ENCODE measurements around the gene C12orf60.

C12orf60 gene

DNA sequence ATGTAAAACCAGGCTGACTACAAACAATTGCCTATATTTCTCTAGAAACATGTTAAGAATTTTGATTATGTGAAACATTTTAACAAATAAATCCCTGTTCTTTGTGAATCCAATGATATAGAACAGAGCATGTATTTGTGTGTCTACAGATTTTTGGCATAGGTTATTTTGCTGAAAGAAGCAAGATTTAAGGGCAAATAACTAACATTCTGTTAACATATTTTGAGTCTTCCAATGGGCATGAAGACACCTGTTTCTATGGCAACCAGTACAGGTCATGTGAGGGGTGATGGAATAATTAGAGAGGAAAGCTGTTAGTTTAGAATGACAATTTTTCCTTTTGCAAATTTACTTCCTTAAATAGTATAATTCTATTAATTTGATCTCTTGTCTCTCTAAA is 31.0 kb downstream of the C12orf60 start:
- no peak for DNase-seq (ENCODE audit: low read depth in 2 of 2)

DNA sequence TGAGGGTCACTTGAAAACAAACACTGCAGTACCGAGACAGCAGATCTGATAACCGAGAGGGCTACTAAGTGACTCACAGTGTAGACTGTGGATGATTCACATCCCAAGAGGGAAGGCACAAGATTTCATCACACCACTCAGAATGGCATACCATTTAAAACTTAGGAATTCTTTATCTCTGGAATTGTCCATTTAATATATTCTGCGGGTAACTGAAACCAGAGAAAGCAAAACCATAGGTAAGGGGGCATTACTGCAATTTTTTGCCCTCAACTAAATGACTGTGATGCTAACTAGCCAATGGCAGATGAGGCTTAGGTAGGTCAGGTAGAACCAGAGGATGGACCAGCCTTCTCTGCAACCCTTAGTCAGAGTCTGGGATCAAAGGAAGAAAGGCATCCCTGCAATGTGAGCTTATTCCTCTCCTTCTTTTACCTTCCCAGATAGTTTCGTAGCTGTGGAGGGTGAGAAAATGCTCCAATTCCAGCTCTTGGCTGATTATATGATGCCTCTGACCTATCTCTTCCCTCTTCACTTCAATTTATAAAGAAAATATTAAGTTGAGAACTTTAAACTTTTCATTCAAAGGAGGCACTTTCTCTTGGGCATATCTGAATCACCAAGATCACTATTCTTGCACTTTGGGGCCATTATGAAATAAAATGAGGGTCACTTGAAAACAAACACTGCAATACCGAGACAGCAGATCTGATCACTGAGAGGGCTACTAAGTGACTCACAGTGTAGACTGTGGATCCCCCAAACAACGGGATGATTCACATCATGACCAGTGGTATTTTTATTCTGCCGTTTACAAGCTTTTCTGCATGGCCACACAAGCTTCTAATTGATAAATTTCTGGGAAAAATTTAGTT is 33.1 kb downstream of the C12orf60 start:
- no peak for DNase-seq (ENCODE audit: low read depth in 2 of 2)

DNA sequence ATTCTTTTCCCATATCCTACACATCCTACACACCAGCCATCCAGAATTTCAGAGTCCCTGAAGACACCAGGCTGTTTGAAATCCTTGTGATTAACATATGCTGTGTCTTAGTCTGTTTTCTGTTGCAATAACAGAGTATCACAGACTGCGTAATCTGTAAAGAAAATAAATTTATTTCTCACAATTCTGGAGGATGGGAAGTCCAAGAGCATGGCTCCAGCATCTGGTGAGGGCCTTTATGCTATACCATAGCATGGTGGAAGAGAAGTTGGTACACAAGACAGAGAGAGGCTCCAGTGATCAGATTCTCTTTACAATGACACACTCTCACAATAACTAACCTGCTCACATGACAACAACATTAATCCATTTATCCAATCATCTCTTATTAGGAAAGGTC is 35.8 kb downstream of the C12orf60 start:
- DNase-seq (ENCODE audit: low read depth in 2 of 2) = no peak

DNA sequence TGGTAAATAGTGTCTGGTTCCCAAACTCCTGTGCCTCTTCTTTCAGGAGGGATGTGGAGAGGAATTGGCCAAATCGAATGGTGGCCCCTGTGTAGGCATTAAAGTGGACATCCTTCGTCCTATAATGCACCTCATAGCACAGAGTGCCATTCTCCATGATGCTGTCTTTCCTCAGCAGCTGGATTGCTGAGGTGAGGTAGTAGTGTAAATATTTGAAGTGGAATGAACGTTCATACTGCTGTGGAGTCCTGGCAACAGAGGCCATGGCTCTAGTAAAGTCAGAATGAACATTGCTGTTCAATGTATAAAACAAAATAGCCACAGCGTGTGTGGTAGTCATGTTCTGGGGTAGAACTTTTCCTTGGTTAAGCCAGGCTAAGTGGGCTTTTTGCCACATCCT is 37.1 kb downstream of the C12orf60 start:
- DNase-seq (ENCODE audit: low read depth in 2 of 2) = no peak

- no peak for DNase-seq (ENCODE audit: low read depth in 2 of 2)
Observed at GRCh38 chr12:14841761-14842160, 38.3 kb downstream of the C12orf60 start.

DNA sequence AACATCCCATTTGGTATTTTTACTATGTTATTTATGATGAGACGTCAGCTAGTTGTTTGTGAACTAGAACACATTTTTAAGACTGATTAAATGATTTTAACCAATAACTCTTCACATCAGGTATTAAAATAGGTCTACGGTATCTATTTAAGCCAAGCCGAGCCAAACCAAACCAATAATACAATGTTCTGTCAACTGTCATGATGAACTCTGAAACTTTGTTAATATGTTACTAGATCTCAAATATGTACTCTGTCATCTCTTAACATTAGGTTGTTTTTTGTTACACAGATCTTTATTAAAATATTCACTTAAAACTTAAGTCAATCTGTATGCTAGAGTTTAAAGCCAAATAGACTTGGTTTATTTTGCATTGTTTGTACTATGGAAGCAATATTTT is 38.8 kb downstream of the C12orf60 start:
- no peak for DNase-seq (ENCODE audit: low read depth in 2 of 2)

DNA sequence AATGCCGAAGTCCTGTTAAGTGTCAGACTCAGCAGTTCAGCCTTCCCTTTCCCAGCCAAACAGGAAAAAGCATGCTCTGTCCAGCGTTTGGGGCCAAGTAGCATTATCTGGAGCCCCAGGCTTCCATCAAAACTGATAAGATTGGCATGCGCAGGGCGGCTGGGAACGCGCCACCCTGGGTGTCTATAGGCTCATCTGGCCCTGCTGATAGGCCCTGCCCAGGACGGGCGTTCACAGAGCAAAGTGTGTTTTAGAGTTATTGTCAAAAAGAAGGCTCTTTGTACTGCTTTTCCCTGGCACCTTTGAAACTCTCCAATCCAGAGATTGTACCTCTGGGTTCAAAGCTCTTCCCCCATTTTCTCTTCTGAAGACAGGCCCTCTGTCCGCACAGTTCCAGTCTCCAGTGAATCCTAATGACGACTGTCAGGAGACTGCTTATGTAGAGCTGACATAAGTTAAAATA is 40.0 kb downstream of the C12orf60 start, which contains the start of gene ART4:
Gene ART4, minus strand, starts transcription at position 102 of the 463 bp plus-strand sequence. CDS start 413 bp downstream, outside the sequence.
- no peak for DNase-seq (ENCODE audit: low read depth in 2 of 2)

- no peak for DNase-seq (ENCODE audit: low read depth in 2 of 2)
Observed at GRCh38 chr12:14844401-14844800, 40.9 kb downstream of the C12orf60 start.

DNA sequence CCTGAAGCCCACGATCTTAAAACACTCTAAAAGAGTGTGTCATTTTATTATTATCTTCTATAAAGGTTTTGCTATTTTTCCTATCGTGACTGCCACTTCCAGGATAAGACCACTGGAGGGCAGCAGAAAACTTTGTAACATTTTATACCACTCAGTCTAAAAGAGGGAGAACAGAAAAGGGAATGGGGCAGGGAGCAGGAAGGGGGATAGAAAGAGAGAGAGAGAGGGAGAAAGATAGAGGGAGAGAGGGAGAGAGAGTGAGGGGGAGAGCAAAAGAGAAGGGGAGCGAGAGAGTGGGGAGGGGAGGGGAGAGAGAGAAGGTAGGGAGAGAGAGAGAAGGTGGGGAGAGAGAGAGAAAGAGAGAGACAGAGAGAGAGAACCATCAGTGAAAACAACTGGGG is 41.9 kb downstream of the C12orf60 start:
- no peak for DNase-seq (ENCODE audit: low read depth in 2 of 2)

GRCh38 chr12:14846042-14846587 is 42.6 kb downstream of the C12orf60 start:
- no peak for DNase-seq (ENCODE audit: low read depth in 2 of 2)

- DNase-seq (ENCODE audit: low read depth in 2 of 2) = no peak
Observed at GRCh38 chr12:14846876-14847580, 43.6 kb downstream of the C12orf60 start.

DNA sequence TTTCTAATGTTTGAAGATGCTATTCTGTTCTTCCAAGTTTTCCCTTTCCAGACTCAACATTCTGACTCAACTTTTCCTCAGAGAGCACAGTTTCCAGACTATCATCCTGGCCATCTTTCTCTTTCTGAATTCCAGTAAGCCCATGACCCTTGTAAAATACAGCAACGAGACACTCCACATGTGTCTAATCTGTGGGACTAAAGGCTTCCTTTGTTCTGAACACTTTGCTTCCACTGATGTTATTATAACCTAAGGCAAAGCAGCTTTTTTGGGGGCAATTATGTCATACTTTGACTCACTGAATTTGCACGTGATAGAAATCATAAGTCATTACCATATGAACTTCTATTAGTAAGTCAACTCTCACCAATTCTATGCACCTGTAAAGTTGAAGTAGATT is 46.2 kb downstream of the C12orf60 start:
- DNase-seq (ENCODE audit: low read depth in 2 of 2) = no peak

DNA sequence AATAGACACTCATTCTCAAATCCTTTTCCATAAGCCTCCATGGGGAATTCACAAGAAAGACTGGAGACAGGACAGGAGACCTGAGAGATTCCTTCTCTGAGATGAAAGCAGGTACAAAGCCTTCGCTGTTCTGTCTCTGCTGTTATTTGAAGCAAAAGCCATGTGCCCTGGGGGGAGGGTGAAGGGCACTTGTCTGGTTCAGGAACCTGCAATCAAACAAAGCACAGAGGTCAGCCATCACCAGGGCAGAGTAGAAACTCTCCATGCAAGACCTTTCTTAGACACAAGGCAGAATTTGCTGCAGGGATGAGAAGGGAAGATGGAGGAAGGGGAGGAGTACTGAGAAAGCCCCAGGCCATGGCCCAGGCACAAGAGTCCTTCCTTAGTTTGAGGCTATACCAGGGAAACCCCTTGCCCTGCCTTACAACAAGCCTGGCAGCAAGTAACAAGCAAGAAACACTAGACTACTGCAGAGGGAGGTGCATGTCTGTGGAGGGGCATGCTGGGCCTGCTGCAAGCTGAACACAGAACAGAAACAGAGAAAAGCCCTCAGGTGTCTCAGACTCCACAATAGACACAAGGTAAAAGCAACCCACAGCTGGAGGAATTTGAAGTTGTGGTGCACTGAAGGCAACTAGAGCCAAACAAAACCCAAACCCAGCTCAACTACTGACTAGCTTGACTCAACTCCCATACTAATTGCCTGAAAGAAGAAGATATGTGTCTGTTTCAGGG is 47.6 kb downstream of the C12orf60 start:
- no peak for DNase-seq (ENCODE audit: low read depth in 2 of 2)

DNA sequence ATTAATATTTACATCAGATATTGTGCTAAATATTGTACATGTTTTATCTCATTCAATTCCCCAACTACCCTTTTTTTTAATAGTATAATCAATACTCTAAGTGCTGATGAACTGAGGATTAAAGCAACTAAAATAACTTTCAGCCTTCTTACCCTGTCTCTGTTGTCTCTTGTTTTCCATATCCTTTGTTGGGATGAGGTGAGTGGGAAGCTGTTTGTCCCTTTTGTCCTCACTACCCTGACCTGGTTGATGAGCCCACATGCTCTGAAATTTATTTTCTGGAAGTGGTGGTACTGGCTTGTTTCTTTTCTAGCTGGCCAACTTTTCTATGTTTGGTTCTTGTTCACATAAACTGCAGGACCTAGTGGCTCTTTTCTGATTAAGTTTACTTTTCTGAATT is 49.4 kb downstream of the C12orf60 start:
- no peak for DNase-seq (ENCODE audit: low read depth in 2 of 2)

DNA sequence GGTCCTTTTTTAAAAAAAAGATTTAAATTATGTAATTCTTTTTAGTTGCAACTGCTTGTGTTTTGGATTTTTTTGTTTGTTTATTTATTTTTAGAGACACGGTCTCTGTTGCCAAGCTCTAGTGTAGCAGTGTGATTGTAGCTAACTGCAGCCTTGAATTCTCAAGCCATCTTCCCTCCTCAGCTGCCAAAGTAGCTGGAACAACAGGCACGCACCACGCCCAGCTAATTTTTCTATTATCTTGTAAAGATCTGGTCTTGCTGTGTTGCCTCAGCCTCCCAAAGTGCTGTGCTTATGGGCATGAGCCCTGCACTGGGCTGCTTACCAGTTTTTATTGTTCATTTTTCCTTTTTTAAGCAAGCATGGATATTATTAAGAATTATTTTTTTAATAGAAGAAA is 50.5 kb downstream of the C12orf60 start:
- no peak for DNase-seq (ENCODE audit: low read depth in 2 of 2)

DNA sequence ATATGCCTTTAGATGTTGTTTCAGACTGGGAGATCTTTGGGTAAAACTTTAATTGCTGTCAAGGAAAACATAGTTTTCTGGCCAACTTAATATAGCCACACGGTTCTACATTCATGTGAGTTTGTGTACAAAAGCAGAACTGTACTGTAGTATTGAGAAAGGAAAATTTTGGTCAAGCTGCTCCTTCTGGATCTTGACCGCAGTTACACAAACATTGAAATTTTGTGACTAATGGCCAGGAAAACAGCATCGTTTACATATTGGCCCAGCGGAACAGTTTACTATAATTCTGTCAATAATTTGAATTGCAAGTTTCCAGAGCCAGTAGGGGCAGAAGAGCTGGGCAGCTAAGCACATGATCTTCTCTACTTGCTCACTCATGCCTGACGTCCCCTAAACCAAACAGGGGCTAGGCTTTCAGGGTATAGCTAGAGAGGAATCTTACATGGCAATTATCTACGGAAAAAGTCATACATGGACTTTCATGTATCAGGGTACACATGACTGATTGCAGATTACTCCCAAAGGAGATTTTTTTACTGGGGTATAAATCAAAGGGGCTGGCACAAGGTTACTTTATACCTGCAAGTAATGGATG is 51.2 kb downstream of the C12orf60 start:
- no peak for DNase-seq (ENCODE audit: low read depth in 2 of 2)

DNA sequence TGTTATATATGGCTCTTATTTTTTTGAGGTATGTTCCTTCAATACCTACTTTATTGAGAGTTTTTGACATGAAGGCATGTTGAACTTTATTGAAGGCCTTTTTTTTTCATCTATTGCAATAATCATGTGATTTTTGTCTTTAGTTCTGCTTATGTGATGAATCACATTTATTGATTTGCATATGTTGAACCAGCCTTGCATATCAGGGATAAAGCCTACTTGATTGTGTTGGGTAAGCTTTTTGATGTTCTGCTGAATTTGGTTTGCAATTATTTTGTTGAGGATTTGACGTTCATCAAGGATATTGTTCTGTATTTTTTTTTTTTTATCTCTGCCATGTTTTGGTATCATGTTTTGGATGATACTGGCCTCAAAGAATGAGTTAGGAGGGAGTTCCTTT is 55.0 kb downstream of the C12orf60 start:
- DNase-seq (ENCODE audit: low read depth in 2 of 2) = no peak

- DNase-seq (ENCODE audit: low read depth in 2 of 2) = no peak
Observed at GRCh38 chr12:14860490-14860889, 57.0 kb downstream of the C12orf60 start.

- DNase-seq (ENCODE audit: low read depth in 2 of 2) = no peak
Observed at GRCh38 chr12:14868916-14869506, 65.5 kb downstream of the C12orf60 start.

- no peak for DNase-seq (ENCODE audit: low read depth in 2 of 2)
Observed at GRCh38 chr12:14871247-14871646, 67.8 kb downstream of the C12orf60 start.

DNA sequence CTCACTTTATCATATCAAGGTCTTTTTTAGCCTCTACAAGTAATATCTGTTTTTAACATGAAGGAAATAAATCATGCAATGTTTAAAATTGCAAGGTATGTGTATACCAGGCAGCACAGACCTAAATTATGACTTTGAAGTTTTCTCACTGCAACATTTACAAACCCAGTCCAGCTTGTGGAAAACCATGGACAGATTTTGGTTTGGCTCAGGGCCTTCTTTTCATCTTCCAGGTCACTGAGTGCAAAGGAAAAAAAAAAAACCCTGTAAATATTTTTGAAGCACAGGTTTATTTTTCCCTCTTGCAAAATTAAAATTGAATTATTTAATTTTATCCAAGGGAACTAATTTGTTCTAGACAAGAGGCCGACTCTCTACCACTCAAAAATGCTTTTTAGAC is 68.4 kb downstream of the C12orf60 start:
- no peak for DNase-seq (ENCODE audit: low read depth in 2 of 2)
